PC-3 (cell line): ENCODE data around the gene MRPL20. TPM values are rescaled to one million over a fixed set of nuclear protein-coding genes. Genes with fewer than 3 reads are reported as not detected.

Experiments used
- ATAC-seq: fragments of 200-7000 bp; cut with Tn5 transposase; 2 replicates; pipeline ENCODE4 v1.9.1; 2020; ENCODE audit warnings: mild to moderate bottlenecking, moderate library complexity
- BruUV-seq: library from RNA; stranded (reverse); fragments of 400-500 nt; replicated peaks from 2 replicates; lab custom pipeline; 2021; lab: Mats Ljungman, UMichigan
- CTCF ChIA-PET: fragments of 300-600 bp; sonication (Branson Sonifier 250); formaldehyde crosslinking; loops from one replicate; lab custom pipeline; 2022; ENCODE audit warnings: antibody characterized with exemption; lab: Charles Lee
- POLR2A ChIA-PET: fragments of 300-600 bp; sonication (Branson Sonifier 250); formaldehyde crosslinking; loops from one replicate; lab custom pipeline; 2022; ENCODE audit warnings: antibody characterized with exemption; ENCODE audit not compliant: unreplicated experiment; lab: Charles Lee
- DNase-seq: peaks from one replicate; pipeline ENCODE4 v3.0.0-alpha.2; 2015
- H2AFZ ChIP-seq: fragments of 300-600 bp; sonication (generic); 2 replicates; pipeline ENCODE4 v1.6.0; 2016; ENCODE audit warnings: antibody characterized with exemption, low read length
- H3F3A ChIP-seq: fragments of 300-600 bp; sonication (generic); one replicate; pipeline ENCODE4 v1.6.0; 2017; ENCODE audit warnings: antibody characterized with exemption, low read length, control low read depth, mild to moderate bottlenecking; ENCODE audit not compliant: unreplicated experiment
- H3K27ac ChIP-seq: fragments of 300-600 bp; sonication (generic); 2 replicates; pipeline ENCODE4 v1.5.1; 2016; ENCODE audit warnings: mild to moderate bottlenecking, low read length
- H3K27me3 ChIP-seq: fragments of 300-600 bp; sonication (generic); 2 replicates; pipeline ENCODE4 v1.6.1; 2016; ENCODE audit warnings: low read length, mixed read lengths
- H3K36me3 ChIP-seq: fragments of 300-600 bp; sonication (generic); 2 replicates; pipeline ENCODE4 v1.6.1; 2016; ENCODE audit warnings: low read depth, mixed run types, low read length, mixed read lengths
- H3K4me1 ChIP-seq: fragments of 300-600 bp; sonication (generic); 2 replicates; pipeline ENCODE4 v1.5.1; 2016; ENCODE audit warnings: low read length; ENCODE audit not compliant: insufficient read depth
- H3K4me2 ChIP-seq: fragments of 300-600 bp; sonication (generic); 2 replicates; pipeline ENCODE4 v1.6.0; 2016; ENCODE audit warnings: low read length
- H3K4me3 ChIP-seq: fragments of 300-600 bp; sonication (generic); 2 replicates; pipeline ENCODE4 v1.5.1; 2016; ENCODE audit warnings: mild to moderate bottlenecking, low read length, mixed read lengths
- H3K79me2 ChIP-seq: fragments of 300-600 bp; sonication (generic); 2 replicates; pipeline ENCODE4 v1.6.1; 2017; ENCODE audit warnings: low read length, mixed read lengths
- H3K9ac ChIP-seq: fragments of 300-600 bp; sonication (generic); 2 replicates; pipeline ENCODE4 v1.6.0; 2016; ENCODE audit warnings: mild to moderate bottlenecking, low read length
- H3K9me2 ChIP-seq: fragments of 300-600 bp; sonication (generic); replicated peaks from 2 replicates; pipeline ENCODE4 v1.6.1; 2016; ENCODE audit warnings: mixed run types, low read length, mixed read lengths
- H3K9me3 ChIP-seq: fragments of 300-600 bp; sonication (generic); 2 replicates; pipeline ENCODE4 v1.6.1; 2016; ENCODE audit warnings: low read length, mixed read lengths
- H4K20me1 ChIP-seq: fragments of 300-600 bp; sonication (generic); 2 replicates; pipeline ENCODE4 v1.6.1; 2016; ENCODE audit warnings: low read length, mixed read lengths
- EZH2 ChIP-seq: fragments of 300-600 bp; sonication (generic); IDR thresholded peaks from one replicate; pipeline ENCODE4 v1.6.1; 2017; ENCODE audit warnings: antibody characterized with exemption, mild to moderate bottlenecking, low read length; ENCODE audit not compliant: unreplicated experiment
- EZH2phosphoT487 ChIP-seq: fragments of 300-600 bp; sonication (generic); IDR thresholded peaks from 2 replicates; pipeline ENCODE4 v1.6.1; 2018; ENCODE audit warnings: mild to moderate bottlenecking, antibody characterized with exemption, low read length, borderline replicate concordance
- intact Hi-C: fragments of 100-400 bp; cut with micrococcal nuclease; formaldehyde crosslinking; loops from 2 replicates; pipeline ENCODE4 v1.9.0; 2023
- total RNA-seq: library from RNA; depleted of rRNA; stranded (reverse); fragments of >200 nt; gene quantifications from 2 replicates; pipeline ENCODE4 v1.2.3, GENCODE V29; 2014
- TF ChIP-seq, protein P1 (sequence below): fragments of 300-600 bp; sonication (generic); conservative IDR thresholded peaks from 2 replicates; pipeline ENCODE4 v1.5.1; 2017; ENCODE audit warnings: antibody characterized with exemption, low read depth, mild to moderate bottlenecking, low read length

MRPL20 gene
- total RNA-seq, 1 experiment from 2014 or later = 506 TPM

DNA sequence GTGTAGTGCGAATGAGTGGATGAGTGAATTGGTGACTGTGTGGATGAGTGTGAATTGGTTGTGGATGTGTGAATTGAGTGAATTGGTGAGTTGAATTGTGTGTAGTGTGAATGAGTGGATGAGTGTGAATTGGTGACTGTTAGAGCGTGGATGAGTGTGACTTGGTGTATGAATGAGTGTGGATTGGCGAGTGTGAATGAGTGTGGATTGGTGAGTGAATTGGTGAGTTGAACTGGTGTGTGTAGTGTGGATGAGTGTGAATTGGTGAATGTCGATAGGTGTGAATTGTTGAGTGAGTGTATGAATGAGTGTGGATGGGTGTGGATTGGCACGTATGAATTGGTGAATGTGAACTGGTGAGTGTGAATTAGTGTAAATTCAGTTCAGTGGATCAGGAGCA, 39.8 kb downstream of the MRPL20 start:
- POLR2A ChIA-PET = no interaction called here
- Histone ChIP-seq H3K27ac (no peak overlapping the region), H4K20me1 (no peaks in the 10 kb centered on the region), H3K36me3 (no peaks in the 10 kb centered on the region), H3K9me2 (no peaks in the 10 kb centered on the region), H3K4me2 (no peak overlapping the region), H3K9ac (no peak overlapping the region), H2AFZ (no peak overlapping the region), H3K9me3 (peaks cover 16% of the 10 kb centered on the region; the same call in 1 of the 2 replicates), H3F3A (no peaks in the 10 kb centered on the region), H3K79me2 (peaks cover 8% of the 10 kb centered on the region), H3K4me1 (peaks cover 9% of the 10 kb centered on the region; the same call in 1 of the 2 replicates), H3K4me3 (no peak overlapping the region), H3K27me3 (no peaks in the 10 kb centered on the region)
- TF ChIP-seq, protein P1, sequence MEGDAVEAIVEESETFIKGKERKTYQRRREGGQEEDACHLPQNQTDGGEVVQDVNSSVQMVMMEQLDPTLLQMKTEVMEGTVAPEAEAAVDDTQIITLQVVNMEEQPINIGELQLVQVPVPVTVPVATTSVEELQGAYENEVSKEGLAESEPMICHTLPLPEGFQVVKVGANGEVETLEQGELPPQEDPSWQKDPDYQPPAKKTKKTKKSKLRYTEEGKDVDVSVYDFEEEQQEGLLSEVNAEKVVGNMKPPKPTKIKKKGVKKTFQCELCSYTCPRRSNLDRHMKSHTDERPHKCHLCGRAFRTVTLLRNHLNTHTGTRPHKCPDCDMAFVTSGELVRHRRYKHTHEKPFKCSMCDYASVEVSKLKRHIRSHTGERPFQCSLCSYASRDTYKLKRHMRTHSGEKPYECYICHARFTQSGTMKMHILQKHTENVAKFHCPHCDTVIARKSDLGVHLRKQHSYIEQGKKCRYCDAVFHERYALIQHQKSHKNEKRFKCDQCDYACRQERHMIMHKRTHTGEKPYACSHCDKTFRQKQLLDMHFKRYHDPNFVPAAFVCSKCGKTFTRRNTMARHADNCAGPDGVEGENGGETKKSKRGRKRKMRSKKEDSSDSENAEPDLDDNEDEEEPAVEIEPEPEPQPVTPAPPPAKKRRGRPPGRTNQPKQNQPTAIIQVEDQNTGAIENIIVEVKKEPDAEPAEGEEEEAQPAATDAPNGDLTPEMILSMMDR = no peak
- TF ChIP-seq EZH2 (no peak), EZH2phosphoT487 (no peak)
- BruUV-seq = no TSS peak
- DNase-seq (no peak), ATAC-seq (no peak)
- intact Hi-C loops = no loop called here
- CTCF ChIA-PET = no interaction called here

DNA sequence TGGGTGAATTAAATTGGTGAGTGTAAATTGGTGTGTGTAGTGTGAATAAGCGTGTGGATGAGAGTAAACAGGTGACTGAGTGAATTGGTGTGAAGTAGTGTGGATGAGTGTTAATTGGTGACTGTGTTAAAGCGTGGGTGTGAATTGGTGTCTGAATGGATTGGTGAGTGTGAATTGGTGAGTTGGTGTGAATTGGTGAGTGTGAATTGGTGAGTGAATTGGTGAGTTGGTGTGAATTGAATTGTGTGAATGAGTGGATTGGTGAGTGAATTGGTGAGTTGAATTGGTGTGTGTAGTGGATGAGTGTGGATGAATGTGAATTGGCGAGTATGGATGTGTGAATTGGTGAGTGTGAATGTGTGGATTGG, 40.4 kb downstream of the MRPL20 start:
- intact Hi-C loops = no loop called here
- H3K27me3 ChIP-seq = no peaks in the 10 kb centered on the region
- DNase-seq (no peak), ATAC-seq (no peak)
- no peak overlapping the region for H3K4me2 ChIP-seq
- H3K9me2 ChIP-seq = no peaks in the 10 kb centered on the region
- POLR2A ChIA-PET = no interaction called here
- no peaks in the 10 kb centered on the region for H3F3A ChIP-seq
- H3K79me2 ChIP-seq = peaks cover 4% of the 10 kb centered on the region; the same call in 1 of the 2 replicates
- H3K4me1 ChIP-seq = peaks cover 7% of the 10 kb centered on the region; the same call in 1 of the 2 replicates
- no peak overlapping the region for H2AFZ ChIP-seq
- no peak overlapping the region for H3K9ac ChIP-seq
- peaks cover 16% of the 10 kb centered on the region; the same call in 1 of the 2 replicates for H3K9me3 ChIP-seq
- CTCF ChIA-PET = no interaction called here
- no peak overlapping the region for H3K27ac ChIP-seq
- H3K36me3 ChIP-seq = no peaks in the 10 kb centered on the region
- H4K20me1 ChIP-seq = no peaks in the 10 kb centered on the region
- BruUV-seq = TSS peak; percentile 13
- no peak overlapping the region for H3K4me3 ChIP-seq
- TF ChIP-seq, protein P1 = no peak
- TF ChIP-seq EZH2phosphoT487 (no peak), EZH2 (no peak)

DNA sequence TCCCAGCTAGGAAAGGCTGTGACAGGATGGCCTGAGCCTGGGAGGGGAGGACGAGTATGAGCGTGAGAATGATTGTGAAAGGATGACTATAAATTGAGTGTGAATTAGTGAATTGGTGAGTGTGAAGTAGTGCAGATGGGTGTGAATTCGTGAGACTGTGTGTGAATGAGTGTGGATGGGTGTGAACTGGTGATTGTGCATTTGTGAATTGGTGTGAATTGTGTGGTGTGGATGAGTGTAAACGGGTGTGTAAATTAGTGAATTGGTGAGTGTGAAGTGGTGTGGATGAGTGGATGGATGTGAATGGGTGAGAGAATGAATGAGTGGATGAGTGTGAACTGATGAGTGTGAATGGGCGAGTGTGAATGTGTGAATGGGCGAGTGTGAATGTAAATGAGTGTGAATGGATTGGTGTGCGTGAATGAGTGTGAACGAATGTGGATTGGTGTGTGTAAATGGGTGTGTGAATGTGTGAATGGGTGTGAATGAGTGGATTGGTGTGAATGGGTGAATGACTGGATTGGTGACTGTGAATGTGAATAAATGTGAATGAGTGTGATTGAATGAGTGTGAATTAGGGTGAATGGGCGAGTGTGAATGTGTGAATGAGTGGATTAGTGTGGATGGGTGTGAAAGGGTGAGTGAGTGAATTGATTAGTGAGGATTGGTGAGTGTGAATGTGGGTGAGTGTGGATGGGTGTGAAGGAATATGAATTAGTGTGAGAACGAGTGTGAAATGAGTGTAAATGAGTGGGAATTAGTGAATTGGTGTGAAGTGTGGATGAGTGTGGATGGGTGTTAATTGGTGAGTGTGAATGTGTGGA, 41.0 kb downstream of the MRPL20 start:
- no peaks in the 10 kb centered on the region for H4K20me1 ChIP-seq
- H3K9me2 ChIP-seq = no peaks in the 10 kb centered on the region
- peaks cover 16% of the 10 kb centered on the region; the same call in 1 of the 2 replicates for H3K9me3 ChIP-seq
- no peaks in the 10 kb centered on the region for H3K79me2 ChIP-seq
- H3K4me2 ChIP-seq = no peak overlapping the region
- no peaks in the 10 kb centered on the region for H3K36me3 ChIP-seq
- ATAC-seq = no peak
- TF ChIP-seq, protein P1 = no peak
- TF ChIP-seq EZH2 (no peak), EZH2phosphoT487 (no peak)
- no peaks in the 10 kb centered on the region for H3K27me3 ChIP-seq
- H3K9ac ChIP-seq = no peak overlapping the region
- H3F3A ChIP-seq = no peaks in the 10 kb centered on the region
- CTCF ChIA-PET = no interaction called here
- H3K4me1 ChIP-seq = peaks cover 10% of the 10 kb centered on the region
- no peak overlapping the region for H3K27ac ChIP-seq
- DNase-seq = no peak
- POLR2A ChIA-PET = no interaction called here
- BruUV-seq = no TSS peak
- intact Hi-C loops = no loop called here
- no peak overlapping the region for H2AFZ ChIP-seq
- no peak overlapping the region for H3K4me3 ChIP-seq
